HEK293 (cell line): ENCODE measurements around the gene IGFBP5.

Experiments used
- ZNF335 ChIP-seq: fragments of 450-650 bp; formaldehyde crosslinking; conservative IDR thresholded peaks from 2 replicates; pipeline ENCODE4 v1.5.1; 2016; ENCODE audit warnings: missing biosample characterization, missing genetic modification characterization
- ZNF701 ChIP-seq: fragments of 450-650 bp; formaldehyde crosslinking; IDR thresholded peaks from 2 replicates; pipeline ENCODE4 v1.5.1; 2016; ENCODE audit warnings: missing biosample characterization, missing genetic modification characterization

GRCh38 chr2:216687111-216687510 lies 8.2 kb downstream of the IGFBP5 start:
- TF ChIP-seq ZNF701 (tag by site-specific recombination): no peak
- TF ChIP-seq ZNF335: no peak
